ENCODE data around the gene OR7A10. TPM values are rescaled to one million over a fixed set of nuclear protein-coding genes. Genes with fewer than 3 reads are reported as not detected.

Gene OR7A10
- total RNA-seq, 6 experiments from 2014 or later = not detected

DNA sequence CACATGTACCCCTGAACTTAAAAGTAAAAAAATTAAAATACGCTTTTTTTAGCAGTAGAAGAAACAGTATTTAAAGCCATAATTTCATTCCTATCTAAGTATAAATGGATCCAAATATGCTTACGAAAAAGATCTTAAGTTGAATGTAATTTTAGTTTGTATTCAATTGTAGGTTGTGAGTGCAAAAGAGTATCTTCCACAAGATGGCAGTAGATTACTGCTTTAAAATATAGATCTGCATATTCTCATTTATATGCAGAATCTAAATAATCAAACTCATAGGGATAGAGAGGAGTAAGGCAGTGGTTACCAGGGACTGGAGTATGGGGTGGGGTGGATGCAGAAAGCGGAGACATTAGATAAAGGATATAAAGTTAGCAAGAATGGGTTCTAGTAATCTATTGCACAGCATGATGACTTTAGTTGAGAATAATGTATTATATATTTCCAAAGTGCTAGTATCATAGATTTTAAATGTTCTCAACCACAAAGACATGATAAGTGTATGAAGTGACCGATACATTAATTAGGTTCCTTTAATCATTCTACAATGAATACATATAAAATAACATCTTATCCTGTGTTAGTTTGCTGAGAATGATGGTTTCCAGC is 23.0 kb upstream of the OR7A10 start:
- TF ChIP-seq POLR2A (IDR thresholded peaks at IDR 0.05) (no peak), CTCF (IDR thresholded peaks at IDR 0.05) (peak; percentile 27 to 56 (median 38))
- H3K4me3 ChIP-seq = no peak overlapping the region
- no peaks in the 10 kb centered on the region for H3K9me3 ChIP-seq
- ATAC-seq = no peak
- intact Hi-C loops (cut with DNase I) = no loop called here
- no peaks in the 10 kb centered on the region for H3K27me3 ChIP-seq
- no peak for DNase-seq
- H3K4me1 ChIP-seq = no peaks in the 10 kb centered on the region
- WGBS (ENCODE audit: insufficient coverage, low coverage, low lambda C conversion rate, missing lambda C conversion rate) = 62% methylated on average over 4 of the region's 4 CpGs
- no peak overlapping the region for H3K27ac ChIP-seq
- no peaks in the 10 kb centered on the region for H3K36me3 ChIP-seq

DNA sequence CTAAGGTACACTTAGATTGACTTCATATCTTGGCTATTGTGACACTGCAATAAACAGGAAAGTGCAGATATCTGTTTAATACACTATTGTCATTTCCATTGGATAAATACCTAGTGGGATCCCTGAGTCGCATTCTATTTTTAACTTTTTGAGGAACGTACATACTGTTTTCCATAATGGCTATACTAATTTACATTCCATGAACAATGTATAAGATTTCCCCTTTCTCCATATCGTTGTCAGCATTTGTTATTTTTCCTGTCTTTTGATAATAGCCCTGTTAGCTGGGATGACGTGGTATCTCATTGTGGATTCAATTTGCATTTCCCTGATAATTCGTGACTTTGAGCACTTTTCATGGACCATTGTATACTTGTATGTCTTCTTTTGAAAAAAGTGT is 19.8 kb upstream of the OR7A10 start:
- DNase-seq (no peak), ATAC-seq (no peak)
- TF ChIP-seq POLR2A (IDR thresholded peaks at IDR 0.05) (no peak), CTCF (IDR thresholded peaks at IDR 0.05) (no peak)
- Histone ChIP-seq H3K27me3 (no peaks in the 10 kb centered on the region), H3K4me1 (no peaks in the 10 kb centered on the region), H3K36me3 (no peaks in the 10 kb centered on the region), H3K4me3 (no peak overlapping the region), H3K27ac (no peak overlapping the region), H3K9me3 (no peaks in the 10 kb centered on the region)
- intact Hi-C loops (cut with DNase I) = no loop called here
- 40% methylated on average over 5 of the region's 5 CpGs for WGBS (ENCODE audit: insufficient coverage, low coverage, low lambda C conversion rate, missing lambda C conversion rate)

DNA sequence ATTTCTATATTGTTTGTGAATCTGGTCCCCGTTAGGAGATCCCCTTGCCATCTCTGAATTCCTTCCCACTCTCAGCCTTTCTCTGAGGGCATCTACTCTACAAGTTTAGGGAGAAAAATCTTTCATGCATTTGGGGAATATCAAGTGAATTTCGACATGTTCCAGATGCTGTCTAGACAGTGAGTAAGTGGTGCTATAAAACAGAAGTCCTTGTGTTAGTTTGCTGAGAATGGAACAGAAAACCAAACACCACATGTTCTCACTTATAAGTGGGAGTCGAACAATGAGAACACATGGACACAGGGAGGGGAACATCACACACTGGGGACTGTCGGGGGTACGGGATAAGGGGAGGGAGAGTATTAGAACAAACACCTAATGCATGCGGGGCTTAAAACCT is 5.1 kb downstream of the OR7A10 start:
- no peaks in the 10 kb centered on the region for H3K36me3 ChIP-seq
- ATAC-seq (no peak), DNase-seq (no peak)

DNA sequence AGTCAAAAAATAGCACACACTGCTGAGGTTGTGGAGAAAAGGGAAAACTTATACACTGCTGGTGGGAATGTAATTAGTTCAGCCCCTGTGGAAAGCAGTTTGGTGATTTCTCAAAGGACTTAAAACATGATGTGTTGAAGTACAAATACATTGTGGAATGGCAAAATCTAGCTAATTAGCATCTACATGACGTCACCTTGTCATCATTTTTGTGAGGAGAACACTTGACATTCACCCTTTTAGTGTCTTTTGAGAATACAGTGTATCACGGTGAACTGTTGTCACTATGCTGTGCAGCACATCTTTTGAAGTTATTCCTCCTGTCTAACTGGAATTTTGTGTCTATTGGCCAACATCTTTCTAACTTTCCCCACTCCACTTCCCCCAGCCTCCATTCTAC is 5.6 kb downstream of the OR7A10 start:
- no peaks in the 10 kb centered on the region for H3K9me3 ChIP-seq
- DNase-seq (no peak), ATAC-seq (no peak)
- no peak overlapping the region for H3K27ac ChIP-seq
- TF ChIP-seq POLR2A (IDR thresholded peaks at IDR 0.05) = no peak
- no peak for TF ChIP-seq CTCF (IDR thresholded peaks at IDR 0.05)
- H3K36me3 ChIP-seq = no peaks in the 10 kb centered on the region
- intact Hi-C loops (cut with DNase I) = no loop called here
- H3K4me1 ChIP-seq = no peaks in the 10 kb centered on the region
- H3K4me3 ChIP-seq = no peak overlapping the region
- H3K27me3 ChIP-seq = no peaks in the 10 kb centered on the region
- WGBS (ENCODE audit: insufficient coverage, low coverage, low lambda C conversion rate, missing lambda C conversion rate) = 9% methylated on average over 1 of the region's 2 CpGs

More for the DNA sequence above, 5.1 kb downstream of the OR7A10 start:
- no peaks in the 10 kb centered on the region for H3K9me3 ChIP-seq
- no peak overlapping the region for H3K4me3 ChIP-seq
- 41% methylated on average over 6 of the region's 6 CpGs for WGBS (ENCODE audit: insufficient coverage, low coverage, low lambda C conversion rate, missing lambda C conversion rate)
- intact Hi-C loops (cut with DNase I) = no loop called here
- H3K4me1 ChIP-seq = no peaks in the 10 kb centered on the region
- H3K27me3 ChIP-seq = no peaks in the 10 kb centered on the region
- no peak overlapping the region for H3K27ac ChIP-seq
- TF ChIP-seq POLR2A (IDR thresholded peaks at IDR 0.05) = no peak
- no peak for TF ChIP-seq CTCF (IDR thresholded peaks at IDR 0.05)

GRCh38 chr19:14840206-14840605 is 8.5 kb downstream of the OR7A10 start:
- intact Hi-C loops (cut with DNase I) = no loop called here
- H3K27me3 ChIP-seq = no peaks in the 10 kb centered on the region
- no peak for TF ChIP-seq CTCF (IDR thresholded peaks at IDR 0.05)
- no peak for TF ChIP-seq POLR2A (IDR thresholded peaks at IDR 0.05)
- 6% methylated on average over 1 of the region's 1 CpG for WGBS (ENCODE audit: insufficient coverage, low coverage, low lambda C conversion rate, missing lambda C conversion rate)
- H3K4me1 ChIP-seq = no peaks in the 10 kb centered on the region
- H3K27ac ChIP-seq = no peak overlapping the region
- H3K4me3 ChIP-seq = no peak overlapping the region
- ATAC-seq (no peak), DNase-seq (no peak)
- no peaks in the 10 kb centered on the region for H3K36me3 ChIP-seq
- no peaks in the 10 kb centered on the region for H3K9me3 ChIP-seq
